ENCODE measurements around the gene IL23R. TPM values are rescaled to one million over a fixed set of nuclear protein-coding genes. Genes with fewer than 3 reads are reported as not detected.
A peak's percentile ranks its signal among the peaks of the same experiment; 100 is the strongest.
"Not testable (repeated sequence)": the region's sequence is repeated elsewhere in the genome, so short reads cannot be mapped to it uniquely, and the experiment has no call there.

IL23R gene
- total and polyA plus RNA-seq, 4 donors: 0.08 to 0.09 TPM; not detected in 2

DNA sequence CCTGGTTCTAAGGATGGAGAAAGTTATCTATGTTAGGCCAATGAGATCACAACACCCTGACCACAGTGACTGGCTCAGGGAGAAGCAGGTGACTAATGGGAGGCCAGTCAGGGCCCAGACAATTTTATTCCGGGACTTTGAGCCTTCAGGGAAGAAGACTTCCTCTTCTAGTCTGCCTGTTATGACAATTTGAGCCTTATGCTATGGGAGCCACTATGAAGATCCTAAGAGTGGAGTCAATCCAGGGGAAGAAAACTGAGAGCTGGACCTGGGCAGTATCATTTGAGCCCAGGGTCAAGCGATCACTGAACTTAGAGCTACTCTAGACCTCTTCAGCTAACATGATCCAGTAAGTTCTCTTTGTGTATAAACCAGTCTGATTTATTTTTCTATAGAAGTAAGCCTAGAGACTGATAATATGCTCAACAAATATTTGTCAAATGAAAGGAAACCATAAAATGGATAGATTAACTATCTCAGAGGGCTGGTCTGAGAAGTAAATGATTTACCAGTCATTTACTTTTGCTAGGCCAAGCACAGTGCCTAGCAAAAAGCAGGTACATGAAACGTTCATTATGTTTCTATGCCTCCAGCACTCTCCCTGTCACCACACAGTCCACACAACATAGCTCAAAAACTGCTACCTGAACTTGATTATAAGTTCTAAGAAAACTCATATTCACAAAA is 27.3 kb upstream of the IL23R start:
- Histone ChIP-seq H3K9ac (ENCODE audit: low read depth in 1 of 2, low read length in 2 of 2) (no peak overlapping the region), H3K27ac (ENCODE audit: low read depth in 1 of 2, low read length in 2 of 2) (no peak overlapping the region), H3K36me3 (ENCODE audit: control insufficient read depth in 4 of 4, insufficient read depth in 3 of 4, low read depth in 1 of 4, low read length in 3 of 4) (no peaks in the 10 kb centered on the region), H3K4me3 (ENCODE audit: low read depth in 1 of 3, low read length in 3 of 3) (no peak overlapping the region), H3K4me1 (ENCODE audit: control insufficient read depth in 4 of 4, insufficient read depth in 4 of 4, low read length in 3 of 4) (peaks cover 0 to 6% (median 5%) of the 10 kb centered on the region in 4 donors), H3K27me3 (ENCODE audit: control insufficient read depth in 4 of 4, insufficient read depth in 4 of 4, low read length in 3 of 4) (no peaks in the 10 kb centered on the region), H3K9me3 (ENCODE audit: control insufficient read depth in 4 of 4, low read length in 3 of 4) (no peaks in the 10 kb centered on the region)
- no peak for DNase-seq (ENCODE audit: low spot score)
- WGBS: 70% methylated on average over 3 of the region's 3 CpGs
- no peak for TF ChIP-seq EGR1 (IDR thresholded peaks at IDR 0.05; ENCODE audit: low read depth in 2 of 2)
- TF ChIP-seq RXRA (IDR thresholded peaks at IDR 0.05): no peak
- peak; percentile 31 for TF ChIP-seq TAF1 (conservative IDR thresholded peaks at IDR 0.05)
- TF ChIP-seq RAD21 (IDR thresholded peaks at IDR 0.05): no peak
- no peak for TF ChIP-seq GABPA (IDR thresholded peaks at IDR 0.05 in 1 of 2, conservative IDR thresholded peaks at IDR 0.05 in 1 of 2)
- TF ChIP-seq HNF4A (conservative IDR thresholded peaks at IDR 0.05): peak; percentile 26 to 49
- TF ChIP-seq FOXA2 (IDR thresholded peaks at IDR 0.05): no peak

GRCh38 chr1:67140460-67140859 is 25.8 kb upstream of the IL23R start:
- no peak overlapping the region for H3K9ac ChIP-seq (ENCODE audit: low read depth in 1 of 2, low read length in 2 of 2)
- H3K4me3 ChIP-seq (ENCODE audit: low read depth in 1 of 3, low read length in 3 of 3): no peak overlapping the region
- H3K27me3 ChIP-seq (ENCODE audit: control insufficient read depth in 4 of 4, insufficient read depth in 4 of 4, low read length in 3 of 4): no peaks in the 10 kb centered on the region
- H3K27ac ChIP-seq (ENCODE audit: low read depth in 1 of 2, low read length in 2 of 2): no peak overlapping the region
- WGBS: 93% methylated on average over 2 of the region's 2 CpGs
- peaks cover 0 to 3% (median 1%) of the 10 kb centered on the region in 4 donors for H3K4me1 ChIP-seq (ENCODE audit: control insufficient read depth in 4 of 4, insufficient read depth in 4 of 4, low read length in 3 of 4)
- TF ChIP-seq EGR1 (IDR thresholded peaks at IDR 0.05; ENCODE audit: low read depth in 2 of 2) (no peak), FOXA2 (IDR thresholded peaks at IDR 0.05) (no peak), CTCF (IDR thresholded peaks at IDR 0.05; ENCODE audit: low read depth, low read length, missing input control) (no peak), GABPA (IDR thresholded peaks at IDR 0.05 in 1 of 2, conservative IDR thresholded peaks at IDR 0.05 in 1 of 2) (no peak), TAF1 (conservative IDR thresholded peaks at IDR 0.05) (no peak), HNF4G (IDR thresholded peaks at IDR 0.05) (no peak), JUND (IDR thresholded peaks at IDR 0.05) (no peak)
- TF ChIP-seq, protein P1, sequence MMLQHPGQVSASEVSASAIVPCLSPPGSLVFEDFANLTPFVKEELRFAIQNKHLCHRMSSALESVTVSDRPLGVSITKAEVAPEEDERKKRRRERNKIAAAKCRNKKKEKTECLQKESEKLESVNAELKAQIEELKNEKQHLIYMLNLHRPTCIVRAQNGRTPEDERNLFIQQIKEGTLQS (IDR thresholded peaks at IDR 0.05): no peak
- TF ChIP-seq, protein P2, sequence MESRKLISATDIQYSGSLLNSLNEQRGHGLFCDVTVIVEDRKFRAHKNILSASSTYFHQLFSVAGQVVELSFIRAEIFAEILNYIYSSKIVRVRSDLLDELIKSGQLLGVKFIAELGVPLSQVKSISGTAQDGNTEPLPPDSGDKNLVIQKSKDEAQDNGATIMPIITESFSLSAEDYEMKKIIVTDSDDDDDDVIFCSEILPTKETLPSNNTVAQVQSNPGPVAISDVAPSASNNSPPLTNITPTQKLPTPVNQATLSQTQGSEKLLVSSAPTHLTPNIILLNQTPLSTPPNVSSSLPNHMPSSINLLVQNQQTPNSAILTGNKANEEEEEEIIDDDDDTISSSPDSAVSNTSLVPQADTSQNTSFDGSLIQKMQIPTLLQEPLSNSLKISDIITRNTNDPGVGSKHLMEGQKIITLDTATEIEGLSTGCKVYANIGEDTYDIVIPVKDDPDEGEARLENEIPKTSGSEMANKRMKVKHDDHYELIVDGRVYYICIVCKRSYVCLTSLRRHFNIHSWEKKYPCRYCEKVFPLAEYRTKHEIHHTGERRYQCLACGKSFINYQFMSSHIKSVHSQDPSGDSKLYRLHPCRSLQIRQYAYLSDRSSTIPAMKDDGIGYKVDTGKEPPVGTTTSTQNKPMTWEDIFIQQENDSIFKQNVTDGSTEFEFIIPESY (IDR thresholded peaks at IDR 0.05): no peak
- no peak for DNase-seq (ENCODE audit: low spot score)
- H3K9me3 ChIP-seq (ENCODE audit: control insufficient read depth in 4 of 4, low read length in 3 of 4): no peaks in the 10 kb centered on the region
- no peaks in the 10 kb centered on the region for H3K36me3 ChIP-seq (ENCODE audit: control insufficient read depth in 4 of 4, insufficient read depth in 3 of 4, low read depth in 1 of 4, low read length in 3 of 4)

- not testable (repeated sequence) for H3K9ac ChIP-seq (ENCODE audit: low read depth in 1 of 2, low read length in 2 of 2); H3K27ac ChIP-seq (ENCODE audit: low read depth in 1 of 2, low read length in 2 of 2); H3K9me3 ChIP-seq (ENCODE audit: control insufficient read depth in 4 of 4, low read length in 3 of 4); DNase-seq (ENCODE audit: low spot score); H3K27me3 ChIP-seq (ENCODE audit: control insufficient read depth in 4 of 4, insufficient read depth in 4 of 4, low read length in 3 of 4); H3K4me1 ChIP-seq (ENCODE audit: control insufficient read depth in 4 of 4, insufficient read depth in 4 of 4, low read length in 3 of 4); H3K36me3 ChIP-seq (ENCODE audit: control insufficient read depth in 4 of 4, insufficient read depth in 3 of 4, low read depth in 1 of 4, low read length in 3 of 4); H3K4me3 ChIP-seq (ENCODE audit: low read depth in 1 of 3, low read length in 3 of 3)
- 81% methylated on average over 3 of the region's 3 CpGs for WGBS
Measured at GRCh38 chr1:67141832-67142231, 24.4 kb upstream of the IL23R start.

Measured in liver (tissue), 9 donors.